ENCODE data around the gene CPN2.

The CPN2 gene

DNA sequence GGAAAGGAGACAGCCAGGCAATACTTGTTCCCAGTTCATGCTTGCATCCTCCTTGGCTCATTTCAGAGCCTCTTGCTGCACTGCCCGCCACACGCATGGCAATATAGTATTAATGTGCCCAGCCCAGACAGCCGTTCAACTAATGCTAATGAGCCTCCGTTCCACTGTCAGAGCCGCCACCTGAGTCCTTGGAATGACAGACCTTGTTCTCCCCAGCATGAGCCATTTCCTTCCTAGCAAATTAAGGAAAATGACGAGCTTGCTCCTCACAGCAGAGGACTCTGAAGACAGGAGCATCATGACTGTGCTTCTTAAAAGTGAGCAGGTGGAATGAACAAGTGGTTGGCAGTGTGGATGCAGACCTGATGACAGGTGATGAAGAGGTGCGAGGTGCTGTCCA lies 29.2 kb upstream of the CPN2 start:
- DNase-seq = no peak

DNA sequence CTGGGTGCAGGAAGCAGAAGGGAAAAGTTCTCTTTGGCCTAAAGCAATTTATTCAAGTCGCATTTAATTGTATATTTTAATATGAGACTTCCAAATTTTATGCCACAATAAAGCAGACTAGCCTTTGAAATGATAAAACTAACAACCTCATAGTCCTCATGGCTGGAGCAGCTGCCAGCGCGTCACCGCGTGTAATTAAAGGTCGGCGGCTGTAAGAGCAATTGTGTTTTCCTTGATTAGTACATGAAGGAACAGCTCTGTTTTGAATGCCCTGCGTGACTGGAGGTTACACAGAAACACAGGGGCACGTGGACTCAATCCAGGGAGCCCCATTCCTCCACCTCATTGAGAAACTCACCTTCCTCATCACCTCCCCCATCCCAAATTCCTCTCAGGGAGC lies 28.5 kb upstream of the CPN2 start:
- no peak for DNase-seq

DNA sequence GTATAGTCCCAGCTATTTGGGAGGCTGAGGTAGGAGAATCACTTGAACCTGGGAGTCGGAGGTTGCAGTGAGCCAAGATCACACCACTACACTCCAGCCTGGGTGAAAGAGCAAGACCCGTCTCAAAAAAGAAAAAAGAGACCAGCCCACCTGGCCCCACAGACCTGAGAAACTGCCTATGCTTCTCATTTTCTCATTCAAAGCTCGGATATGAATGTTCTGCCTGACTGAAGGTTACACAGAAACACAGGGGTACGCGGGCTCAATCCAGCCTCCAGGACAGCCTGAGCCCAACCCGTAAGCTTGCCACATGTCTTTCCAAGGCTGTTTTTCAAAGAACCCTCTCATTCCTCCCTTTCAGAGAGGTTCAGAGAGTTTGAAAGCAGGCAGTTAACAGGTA lies 28.1 kb upstream of the CPN2 start:
- no peak for DNase-seq

DNA sequence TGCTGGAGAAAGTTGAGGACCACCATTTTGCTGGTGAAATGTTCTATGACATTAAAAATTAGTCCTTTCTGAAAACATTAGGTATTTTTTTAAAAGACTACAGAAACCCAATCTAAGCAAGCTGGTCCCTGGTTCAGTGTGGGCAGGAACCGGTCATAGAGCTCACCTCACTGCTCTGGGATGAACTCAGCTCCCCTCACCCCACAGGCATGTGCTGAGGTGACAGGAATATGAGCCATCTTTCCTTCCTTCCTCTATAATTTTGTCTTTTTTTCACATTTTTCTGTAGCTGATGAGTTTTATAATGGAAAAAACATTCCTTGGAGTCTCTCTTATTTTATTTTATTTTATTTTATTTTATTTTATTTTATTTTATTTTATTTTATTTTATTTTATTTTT lies 26.6 kb upstream of the CPN2 start:
- no peak for DNase-seq

DNA sequence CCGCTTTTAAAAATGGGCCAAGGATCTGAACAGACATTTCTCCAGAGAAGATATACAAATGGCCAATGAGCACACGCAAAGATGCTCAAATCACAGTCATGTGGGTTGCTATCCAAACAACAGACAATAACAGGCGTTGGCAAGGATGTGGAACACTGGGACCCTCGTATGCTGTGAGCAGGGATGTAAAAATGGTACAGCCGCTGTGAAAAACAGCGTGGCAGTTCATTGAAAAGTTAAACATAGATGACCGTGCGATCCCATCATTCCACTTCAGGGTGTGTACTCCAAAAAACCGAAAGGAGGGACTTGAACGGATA lies 25.1 kb upstream of the CPN2 start:
- DNase-seq = no peak

DNA sequence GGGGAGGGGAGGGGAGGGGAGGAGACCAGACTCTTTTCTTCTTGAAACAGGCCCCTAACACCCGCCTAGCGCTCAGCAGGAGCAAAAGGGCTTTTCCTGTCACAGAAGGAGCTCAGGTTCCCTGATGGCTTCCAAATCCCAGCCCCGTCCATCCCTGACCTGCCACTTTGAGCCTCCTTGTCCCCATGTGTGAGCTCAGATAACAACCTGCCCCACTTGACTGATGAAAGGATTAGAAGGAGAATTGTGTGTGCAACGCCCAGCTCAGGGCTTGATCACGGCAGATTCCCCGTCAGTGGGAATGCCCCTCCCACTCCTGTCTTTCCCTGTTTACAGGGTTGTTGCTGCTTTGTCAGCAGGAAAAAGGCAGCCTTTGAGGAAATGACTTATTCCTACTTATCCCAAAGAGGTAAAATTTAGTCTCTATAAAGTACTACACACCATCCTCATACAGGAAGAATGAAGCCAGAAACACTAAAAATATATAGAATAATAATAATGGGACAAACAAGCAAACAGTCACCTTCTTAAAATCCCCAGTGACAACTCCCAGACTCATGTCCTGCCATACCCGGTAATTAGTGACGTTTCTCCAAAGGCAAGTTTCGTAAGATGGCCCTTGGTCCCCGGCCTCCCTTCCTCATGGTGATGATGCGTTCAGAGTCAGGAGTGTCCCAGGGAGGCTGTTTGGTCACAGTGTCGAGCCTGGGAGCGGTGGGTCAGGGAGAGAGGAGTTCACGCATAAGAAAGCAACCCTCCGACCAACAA lies 24.5 kb upstream of the CPN2 start:
- DNase-seq = no peak

DNA sequence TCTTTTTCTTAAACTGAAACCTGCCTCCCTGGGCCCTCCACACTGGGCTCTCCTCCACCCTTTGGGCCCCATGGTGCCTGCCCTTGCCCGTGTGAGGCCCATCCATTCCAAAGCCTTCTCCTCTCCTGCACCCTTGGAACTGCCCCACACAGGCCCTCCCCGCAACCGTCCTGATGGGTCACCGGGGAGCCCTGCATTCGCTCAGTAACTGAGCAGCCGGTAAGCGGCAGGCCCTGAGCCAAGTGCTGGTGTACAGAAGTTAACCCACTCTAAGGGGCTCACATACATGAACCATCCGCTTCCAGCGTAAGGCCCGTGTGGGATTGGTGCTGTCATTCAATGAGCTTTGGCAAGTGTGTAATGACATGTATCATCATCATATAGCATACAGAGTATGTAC lies 23.8 kb upstream of the CPN2 start:
- no peak for DNase-seq

DNA sequence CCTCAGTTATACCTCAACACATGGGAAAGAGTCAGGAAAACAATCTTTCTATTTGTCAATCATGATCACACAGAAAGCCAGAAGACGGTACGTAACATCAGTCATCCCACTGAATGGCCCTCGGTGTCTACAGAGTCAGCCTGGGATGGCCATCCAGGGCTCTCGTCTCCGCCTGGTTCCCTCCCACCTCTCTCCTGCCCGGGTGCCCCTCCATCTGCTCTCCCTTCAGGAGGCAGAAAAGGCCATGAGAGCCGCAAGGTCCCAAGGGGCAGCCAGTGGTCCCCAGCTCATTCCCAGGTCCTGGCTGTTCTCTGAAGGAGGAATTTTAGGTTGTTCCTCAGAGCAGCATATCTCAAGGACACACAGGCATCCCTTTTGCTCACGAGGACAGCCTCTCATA lies 22.8 kb upstream of the CPN2 start:
- no peak for DNase-seq

DNA sequence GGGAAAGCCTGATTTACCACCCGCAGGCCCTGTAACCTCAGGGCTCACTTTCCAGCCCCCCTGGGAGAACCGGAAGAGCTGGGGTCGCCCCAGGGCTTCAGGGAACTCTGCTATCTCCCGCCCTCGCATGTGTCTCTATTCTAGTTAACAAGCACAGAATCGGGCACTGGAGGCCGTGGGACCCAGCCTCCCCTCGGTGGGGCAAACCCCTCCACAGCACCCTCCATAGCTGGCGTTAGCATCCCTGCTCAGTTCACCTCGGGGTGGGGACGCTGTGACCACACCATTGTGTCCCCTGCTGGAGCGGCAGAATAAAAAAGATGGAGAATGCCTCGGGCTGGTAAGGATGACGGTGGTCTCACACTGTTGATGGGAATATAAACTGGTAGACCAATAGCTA lies 21.9 kb upstream of the CPN2 start:
- DNase-seq = no peak

DNA sequence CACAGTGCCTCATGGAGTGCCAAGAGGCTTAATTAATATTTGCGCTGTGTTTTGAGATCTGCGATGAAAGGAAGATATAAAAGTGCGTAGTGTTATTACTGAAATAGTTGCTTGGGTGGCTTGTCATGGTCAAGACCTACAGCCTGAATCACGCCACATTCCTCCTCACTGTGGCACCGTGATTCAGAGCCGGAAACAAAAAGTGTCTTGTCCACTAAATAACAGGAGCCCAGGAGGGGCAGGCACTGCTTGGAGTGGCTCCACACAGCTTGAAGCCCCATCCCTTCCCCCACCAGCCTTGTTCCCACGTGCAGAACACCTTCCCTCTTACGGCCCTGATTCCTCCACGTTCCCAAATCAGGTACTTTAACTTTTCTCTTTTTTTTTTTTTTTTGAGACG lies 19.6 kb upstream of the CPN2 start:
- no peak for DNase-seq

DNA sequence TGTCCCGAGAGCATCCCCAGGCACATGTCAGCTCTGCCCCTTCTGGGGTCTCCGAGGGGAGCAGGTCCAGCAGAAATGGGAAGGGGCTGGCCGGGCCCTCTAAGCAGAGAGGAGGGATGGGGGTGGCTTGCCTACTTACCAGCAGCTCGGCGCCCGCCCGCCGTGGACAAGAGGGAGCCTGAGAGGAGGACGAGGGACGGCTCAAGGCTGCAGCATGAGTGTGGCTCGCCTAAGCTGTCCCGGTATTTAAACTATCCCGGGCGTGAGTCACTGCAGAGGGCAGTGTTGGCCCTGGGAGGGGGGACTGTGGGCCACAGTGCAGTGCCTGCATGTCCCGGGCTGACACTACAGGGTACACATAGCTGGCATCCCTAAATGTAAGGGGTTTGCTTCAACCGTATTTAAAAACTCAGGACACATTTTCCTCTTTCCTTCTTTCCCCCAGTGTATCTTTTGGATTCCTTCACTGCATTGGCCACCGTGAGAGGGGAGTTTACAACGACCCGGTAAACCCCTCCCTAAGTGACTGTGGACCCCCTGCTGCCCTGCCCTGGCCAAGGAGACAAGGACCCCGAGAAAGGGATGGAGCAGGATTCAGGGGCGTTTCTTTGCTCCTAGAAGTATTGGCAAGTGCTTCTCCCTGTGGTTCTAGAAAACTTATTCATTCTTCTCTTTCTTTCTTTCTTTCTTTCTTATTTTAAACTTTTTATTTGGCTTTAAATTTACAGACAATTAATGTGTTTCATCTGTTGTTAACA lies 18.6 kb upstream of the CPN2 start, which contains the start of gene LRRC15:
TSS of gene LRRC15 (minus strand) at position 222 of the 758 bp plus-strand sequence. CDS start 8,700 bp downstream, outside the sequence.
- DNase-seq = no peak

DNA sequence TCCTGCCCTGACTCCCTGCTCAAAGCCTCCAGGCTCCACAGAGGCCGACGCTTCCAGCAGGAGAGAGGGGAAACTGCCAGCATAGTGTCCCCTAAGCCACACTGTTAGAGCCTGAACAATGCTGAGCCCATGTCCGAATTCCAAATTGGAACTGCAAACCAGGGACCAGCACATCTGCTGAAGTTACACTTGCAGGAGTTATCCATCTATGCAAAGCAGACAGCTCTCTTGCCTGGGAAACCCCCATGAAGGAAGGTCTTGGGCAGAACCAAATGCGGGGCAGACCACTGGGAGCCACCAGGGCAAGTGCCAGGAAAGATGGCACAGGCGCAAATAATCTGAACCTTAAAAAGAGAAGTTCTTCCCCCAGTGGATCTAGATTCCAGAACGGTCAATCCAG lies 17.8 kb upstream of the CPN2 start:
- DNase-seq = no peak

DNA sequence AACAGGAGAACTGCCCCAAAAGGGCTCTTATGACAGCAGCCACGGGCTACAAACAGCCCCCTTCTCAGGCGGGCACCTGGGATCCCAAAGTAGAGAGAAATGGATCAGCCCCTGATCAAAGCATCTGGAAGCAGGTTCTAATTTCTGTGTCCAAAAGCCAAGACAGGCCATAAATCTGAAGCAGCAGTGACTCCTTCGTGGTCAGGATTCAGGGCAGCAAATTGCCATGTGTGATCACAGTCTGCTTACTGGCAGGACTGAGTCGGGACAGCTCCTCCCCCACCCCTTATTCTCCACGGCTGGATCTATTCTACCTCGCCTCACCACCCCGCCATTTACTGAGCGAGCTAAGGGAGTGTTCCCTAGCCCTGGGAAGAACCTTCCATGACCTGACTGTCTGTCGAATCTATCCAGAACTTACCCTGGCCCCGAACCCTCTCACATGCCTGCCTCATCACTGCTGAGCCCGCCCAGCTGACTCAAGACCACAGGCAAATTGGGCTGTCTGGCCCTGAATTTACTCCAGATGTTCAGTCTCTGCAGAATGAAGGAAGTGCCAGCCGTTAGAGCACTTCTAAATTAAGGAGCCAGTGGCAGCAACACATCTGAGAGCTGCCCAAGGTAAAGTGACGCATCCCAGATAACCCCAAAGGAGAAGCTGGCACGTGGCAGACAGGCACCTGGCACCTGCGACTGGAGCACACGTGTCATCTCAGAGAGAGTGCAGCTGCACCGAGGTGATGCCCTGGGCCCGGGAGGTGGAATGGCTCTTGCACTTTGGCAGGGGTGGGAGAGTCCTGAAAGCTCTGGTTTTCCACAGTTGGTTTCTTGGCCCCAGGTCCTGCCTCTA lies 17.1 kb upstream of the CPN2 start:
- DNase-seq = no peak

DNA sequence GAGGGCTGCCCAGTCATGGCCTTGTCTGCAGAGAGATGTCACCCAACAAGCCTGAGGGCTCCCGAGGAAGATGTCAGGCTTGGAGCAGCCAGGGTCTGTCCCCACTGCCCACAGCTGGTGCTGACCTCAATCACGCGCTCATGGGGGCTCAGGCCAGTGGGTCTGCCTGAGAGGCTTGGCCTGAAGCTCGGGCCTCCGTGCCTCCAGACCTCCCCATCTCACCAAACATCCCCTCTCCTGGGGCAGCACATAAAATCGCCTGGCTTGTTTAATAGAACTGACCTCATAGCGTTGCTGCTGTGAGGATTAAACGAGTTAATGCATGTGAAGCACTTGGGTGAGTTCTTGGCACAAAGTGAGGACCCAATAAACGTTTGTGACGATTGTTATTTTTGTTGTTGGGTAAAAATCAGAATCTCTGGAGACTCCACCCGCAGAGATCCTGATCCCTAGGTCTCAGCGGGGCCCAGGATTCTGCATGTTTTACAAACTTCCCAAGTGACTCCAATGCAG lies 14.9 kb upstream of the CPN2 start:
- no peak for DNase-seq

DNA sequence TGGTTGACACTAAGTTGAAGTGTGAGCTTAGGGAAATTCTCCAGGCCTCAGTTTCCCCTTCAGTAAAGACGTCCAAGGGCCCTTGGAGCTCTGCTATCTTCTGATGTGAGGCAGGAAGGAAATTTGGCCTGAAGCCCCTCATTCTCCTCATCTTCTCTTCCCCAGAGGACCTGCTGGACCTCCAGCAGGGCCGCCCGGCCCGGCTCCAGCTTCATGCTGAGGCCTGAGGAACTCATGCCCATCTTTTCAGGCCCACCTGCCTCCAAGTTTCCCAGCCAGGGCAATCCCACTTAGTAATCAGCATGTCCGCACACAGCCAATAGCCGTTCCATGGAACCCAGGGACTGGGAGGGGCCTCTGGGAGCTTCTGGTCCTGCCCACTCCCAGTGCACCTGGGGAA lies 14.4 kb upstream of the CPN2 start:
- DNase-seq = no peak

DNA sequence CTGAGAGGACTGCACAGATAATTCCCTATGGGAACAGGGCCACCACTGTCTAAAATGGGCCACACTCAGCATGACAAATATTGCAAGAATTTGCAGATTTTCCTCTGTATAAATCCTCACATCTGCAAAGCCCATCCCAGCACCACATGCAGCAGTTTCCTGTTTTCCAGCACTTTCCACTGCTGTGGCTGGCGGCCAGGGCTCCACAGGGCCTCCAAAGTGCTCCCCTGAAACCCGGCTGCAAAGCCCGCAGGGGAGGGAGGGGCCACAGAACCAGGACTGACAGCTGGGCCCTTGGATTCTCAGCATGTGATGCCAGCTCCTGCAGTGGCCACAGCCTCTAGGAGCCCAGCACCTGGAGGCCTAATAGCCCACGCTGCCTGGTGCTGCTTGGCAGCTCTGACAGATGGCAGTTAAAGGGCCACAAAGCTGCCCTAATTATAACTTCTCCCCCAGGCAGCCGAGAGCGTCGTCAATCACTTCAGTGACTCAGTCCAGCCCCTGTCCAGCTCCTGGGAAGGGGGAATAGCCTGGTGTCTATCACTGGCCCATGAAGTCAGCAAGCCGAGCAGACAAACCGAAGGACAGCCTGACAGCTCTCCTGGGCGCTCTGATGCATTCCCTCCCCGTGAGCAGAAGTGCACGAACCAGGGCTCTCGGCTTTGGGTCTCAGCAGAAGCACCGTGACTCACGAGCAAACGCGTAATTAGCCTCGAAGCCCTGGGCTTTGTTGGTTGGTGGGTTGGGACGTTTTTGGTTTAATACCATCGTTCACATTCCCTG lies 13.7 kb upstream of the CPN2 start:
- DNase-seq = no peak

DNA sequence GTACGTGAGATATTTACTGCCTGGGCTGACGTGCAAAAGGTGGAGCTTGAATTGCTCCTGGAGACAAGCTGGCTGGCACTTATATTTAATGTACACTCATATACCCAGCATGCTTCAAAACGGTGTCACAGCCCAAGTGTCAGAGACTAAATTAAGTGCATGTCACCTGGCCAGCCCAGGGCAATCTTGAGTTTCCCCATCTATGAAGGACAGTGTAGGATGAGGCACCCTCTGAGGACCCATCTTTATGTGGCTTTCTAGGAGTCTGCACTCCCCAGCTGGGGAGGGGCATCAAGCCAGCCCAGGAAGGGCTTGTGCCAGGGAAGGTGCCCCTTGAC lies 13.2 kb upstream of the CPN2 start:
- no peak for DNase-seq

DNA sequence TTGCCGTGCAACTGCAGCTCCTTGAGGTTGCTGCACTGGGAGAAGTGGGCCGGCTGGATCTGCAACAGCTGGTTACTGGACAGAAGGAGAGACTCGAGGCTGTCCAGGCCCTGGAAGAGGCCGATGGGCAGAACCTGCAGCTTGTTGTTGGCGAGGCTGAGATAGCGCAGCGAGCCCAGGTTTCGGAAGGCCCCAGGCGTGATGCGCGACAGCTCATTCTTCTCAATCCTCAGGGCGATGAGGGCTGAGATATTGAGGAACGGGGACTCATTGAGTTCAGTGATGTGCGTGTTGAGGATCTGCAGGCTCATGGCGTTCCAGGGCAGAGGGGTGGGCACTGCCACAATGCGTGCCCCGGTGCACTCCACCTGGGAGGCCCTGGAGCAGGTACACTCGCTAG lies 9.4 kb upstream of the CPN2 start:
- no peak for DNase-seq

DNA sequence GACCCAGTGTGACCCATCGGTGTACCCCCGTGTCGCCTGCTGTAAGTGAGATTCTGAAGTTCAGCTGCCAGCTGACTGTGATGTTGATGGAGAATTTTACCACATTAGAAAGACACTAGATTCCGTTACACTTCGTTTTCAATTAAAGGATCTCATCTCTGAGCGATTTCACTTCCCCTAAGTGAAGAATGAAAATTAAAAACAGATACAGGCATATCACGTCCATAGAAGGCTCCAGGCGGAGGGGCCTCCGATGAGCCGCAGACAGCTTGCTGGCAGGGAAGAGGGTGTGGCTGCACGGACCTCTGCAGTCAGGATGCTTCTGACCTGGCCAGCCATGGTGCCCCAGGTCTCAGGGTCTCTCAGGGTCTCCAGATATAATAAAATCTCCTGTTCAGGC lies 6.6 kb upstream of the CPN2 start:
- DNase-seq = no peak

DNA sequence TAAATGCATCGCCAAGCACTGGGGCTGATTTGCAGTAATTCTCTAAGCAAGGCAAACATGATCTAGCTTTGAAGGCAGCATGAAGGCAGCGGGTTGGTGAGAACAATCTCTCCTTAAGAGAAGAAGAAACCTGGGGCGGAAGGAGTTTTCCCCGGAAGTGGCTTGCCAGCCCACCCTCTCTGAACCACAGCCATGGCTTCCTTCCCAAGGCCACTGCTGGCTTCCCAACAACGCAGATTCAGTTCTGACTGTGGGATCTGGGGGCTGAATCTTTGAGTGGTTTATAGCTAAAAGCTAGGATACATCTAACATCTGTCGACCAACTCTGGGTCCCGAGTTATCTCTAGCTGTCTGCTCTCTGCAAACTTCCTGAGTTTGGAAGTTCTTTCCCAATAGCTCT lies 4.3 kb upstream of the CPN2 start:
- DNase-seq = no peak

DNA sequence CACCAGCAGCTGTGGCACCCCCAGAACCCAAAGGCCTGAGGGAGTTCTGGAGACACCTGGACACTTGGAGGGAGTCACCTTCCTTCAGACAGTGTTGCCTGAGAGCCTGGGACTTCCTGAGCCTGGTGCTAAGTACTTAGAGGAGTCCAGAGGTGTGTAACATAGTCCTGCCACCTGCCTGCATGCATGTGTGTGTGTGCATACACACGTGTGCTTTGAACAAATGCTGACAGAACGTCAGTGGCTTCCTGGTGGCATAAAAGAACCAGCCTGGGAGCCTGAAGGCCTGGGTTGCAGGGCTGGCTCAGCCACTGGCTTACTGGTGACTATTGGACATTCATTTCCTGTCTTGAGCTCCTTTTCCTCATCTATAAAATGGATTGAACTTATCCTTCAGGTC lies 3.2 kb upstream of the CPN2 start:
- DNase-seq = no peak

DNA sequence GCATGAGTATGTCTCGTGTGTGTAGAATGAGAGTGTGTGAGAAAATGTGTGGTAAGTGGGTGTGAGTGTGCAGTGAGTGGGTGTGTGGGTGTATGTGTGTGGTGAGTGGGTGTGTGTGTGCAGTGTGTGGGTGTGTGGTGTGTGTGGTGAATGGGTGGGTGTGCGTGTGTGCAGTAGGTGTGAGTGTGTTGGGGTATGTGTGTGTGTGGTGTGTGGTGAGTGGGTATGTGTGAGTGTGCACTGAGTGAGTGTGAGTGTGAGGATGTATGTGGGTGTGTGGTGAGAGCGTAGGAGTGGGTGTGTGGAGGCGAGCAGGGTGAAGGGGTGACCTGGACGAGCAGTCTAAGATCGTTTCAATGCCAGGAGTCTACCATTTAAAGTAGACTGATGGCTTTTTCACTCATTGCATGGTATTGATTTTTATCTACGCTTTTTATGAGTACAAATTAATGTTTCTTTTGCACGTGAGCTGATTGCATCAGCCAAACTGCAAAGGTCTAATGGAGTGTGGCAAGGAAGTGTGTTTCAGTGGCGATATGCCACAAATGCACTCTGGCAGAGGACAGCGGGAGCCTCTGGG lies 1.6 kb upstream of the CPN2 start:
- no peak for DNase-seq

All from stimulated activated CD4-positive, alpha-beta T cell treated with anti-CD3 and anti-CD28 coated beads, Interleukin-2, amount 100 ng/mL, for 48 hours (primary cell).